Measurements from ENCODE around the gene ARHGAP4.

DNA sequence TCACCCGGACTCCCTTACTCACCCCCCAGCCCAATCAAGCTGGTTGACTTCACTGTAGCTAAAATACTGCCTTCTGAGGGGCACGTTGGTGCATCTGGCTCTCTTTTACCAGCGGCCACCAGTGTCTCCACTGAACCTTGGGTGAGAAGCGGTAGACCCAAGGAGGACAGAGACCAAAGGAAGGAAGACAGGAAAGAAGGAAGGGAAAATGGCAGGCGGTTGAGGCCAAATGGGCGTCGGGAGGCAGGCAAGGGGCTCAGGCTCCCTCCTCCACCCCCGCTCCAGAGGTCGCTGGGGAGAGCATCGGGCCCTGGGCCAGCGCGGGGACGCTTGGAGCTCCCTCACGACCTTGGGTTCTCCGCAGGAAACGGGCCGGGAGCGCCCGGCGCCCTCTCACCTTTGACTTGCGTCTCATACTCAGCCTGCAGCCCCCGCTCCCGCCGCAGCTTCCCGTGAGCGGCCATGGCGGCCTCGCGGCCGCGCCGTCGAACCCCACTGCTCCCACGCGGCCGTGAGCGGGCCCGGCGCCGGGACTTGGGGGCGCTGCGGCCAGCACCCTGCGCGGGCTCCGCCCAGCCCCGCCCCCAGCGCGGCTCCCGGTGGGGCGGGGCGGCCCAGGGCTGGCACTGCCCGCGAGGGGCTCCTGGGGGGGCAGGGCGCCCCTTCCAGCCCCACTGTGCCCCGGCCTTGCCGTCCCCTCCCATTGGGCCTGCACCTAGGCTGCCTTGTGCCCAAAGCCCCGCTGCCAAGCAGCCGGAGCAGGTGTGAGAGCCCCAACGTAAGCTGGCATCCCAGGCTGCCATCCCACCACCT lies at the start of gene ARHGAP4:
- TF ChIP-seq, protein P1, sequence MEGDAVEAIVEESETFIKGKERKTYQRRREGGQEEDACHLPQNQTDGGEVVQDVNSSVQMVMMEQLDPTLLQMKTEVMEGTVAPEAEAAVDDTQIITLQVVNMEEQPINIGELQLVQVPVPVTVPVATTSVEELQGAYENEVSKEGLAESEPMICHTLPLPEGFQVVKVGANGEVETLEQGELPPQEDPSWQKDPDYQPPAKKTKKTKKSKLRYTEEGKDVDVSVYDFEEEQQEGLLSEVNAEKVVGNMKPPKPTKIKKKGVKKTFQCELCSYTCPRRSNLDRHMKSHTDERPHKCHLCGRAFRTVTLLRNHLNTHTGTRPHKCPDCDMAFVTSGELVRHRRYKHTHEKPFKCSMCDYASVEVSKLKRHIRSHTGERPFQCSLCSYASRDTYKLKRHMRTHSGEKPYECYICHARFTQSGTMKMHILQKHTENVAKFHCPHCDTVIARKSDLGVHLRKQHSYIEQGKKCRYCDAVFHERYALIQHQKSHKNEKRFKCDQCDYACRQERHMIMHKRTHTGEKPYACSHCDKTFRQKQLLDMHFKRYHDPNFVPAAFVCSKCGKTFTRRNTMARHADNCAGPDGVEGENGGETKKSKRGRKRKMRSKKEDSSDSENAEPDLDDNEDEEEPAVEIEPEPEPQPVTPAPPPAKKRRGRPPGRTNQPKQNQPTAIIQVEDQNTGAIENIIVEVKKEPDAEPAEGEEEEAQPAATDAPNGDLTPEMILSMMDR (IDR thresholded peaks at IDR 0.05): peak in 2 of 6 experiments; percentile 5 to 13
- TF ChIP-seq POLR2AphosphoS5 (IDR thresholded peaks at IDR 0.05): no peak
- TF ChIP-seq EP300 (IDR thresholded peaks at IDR 0.05): no peak

Measured in upper lobe of left lung (tissue), 4 donors.